ENCODE results near the gene KSR1. TPM values are rescaled to one million over a fixed set of nuclear protein-coding genes. Genes with fewer than 3 reads are reported as not detected.

Gene KSR1
- total RNA-seq, 6 experiments from 2014 or later, result 5.9 to 12.9 (median 8.7) TPM

DNA sequence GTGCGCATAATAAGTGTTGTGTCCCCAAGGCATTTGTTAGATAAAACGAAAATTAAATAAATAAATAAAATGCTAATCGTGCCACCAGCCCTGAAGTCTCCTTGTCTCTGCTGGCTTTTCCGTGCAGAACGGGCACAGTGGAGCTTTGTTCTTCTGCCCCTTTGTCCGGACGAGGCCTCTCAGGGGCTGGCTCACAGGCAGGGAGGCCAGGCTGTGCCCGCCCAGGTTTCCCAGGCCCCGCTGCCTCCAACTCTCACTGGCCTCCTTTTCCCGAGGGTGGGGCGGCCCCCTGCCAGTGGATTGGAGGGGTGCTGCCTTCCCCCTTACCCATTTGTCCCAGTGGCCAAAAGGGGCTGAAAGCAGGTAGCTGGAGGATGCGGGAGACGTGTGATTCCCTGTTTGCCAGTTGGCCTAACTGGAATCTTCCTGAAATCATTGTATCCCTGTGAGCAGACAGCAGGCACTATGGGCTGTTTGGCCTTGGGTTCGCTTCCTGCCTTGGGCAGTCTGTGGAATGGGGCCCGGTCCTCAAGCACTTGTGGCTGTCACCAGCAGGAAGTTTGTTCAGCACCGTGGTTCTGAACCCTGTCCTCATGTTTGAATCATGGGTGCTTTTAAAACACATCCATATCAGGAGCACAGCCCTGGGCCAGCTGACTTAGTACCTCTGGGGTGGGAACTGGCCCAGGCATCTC lies 64.4 kb downstream of the KSR1 start:
- intact Hi-C loops (cut with DNase I), result no loop called here
- TF ChIP-seq, protein P1, sequence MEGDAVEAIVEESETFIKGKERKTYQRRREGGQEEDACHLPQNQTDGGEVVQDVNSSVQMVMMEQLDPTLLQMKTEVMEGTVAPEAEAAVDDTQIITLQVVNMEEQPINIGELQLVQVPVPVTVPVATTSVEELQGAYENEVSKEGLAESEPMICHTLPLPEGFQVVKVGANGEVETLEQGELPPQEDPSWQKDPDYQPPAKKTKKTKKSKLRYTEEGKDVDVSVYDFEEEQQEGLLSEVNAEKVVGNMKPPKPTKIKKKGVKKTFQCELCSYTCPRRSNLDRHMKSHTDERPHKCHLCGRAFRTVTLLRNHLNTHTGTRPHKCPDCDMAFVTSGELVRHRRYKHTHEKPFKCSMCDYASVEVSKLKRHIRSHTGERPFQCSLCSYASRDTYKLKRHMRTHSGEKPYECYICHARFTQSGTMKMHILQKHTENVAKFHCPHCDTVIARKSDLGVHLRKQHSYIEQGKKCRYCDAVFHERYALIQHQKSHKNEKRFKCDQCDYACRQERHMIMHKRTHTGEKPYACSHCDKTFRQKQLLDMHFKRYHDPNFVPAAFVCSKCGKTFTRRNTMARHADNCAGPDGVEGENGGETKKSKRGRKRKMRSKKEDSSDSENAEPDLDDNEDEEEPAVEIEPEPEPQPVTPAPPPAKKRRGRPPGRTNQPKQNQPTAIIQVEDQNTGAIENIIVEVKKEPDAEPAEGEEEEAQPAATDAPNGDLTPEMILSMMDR (IDR thresholded peaks at IDR 0.05), result no peak
- no peak for TF ChIP-seq POLR2A (IDR thresholded peaks at IDR 0.05)
- Histone ChIP-seq H3K27me3 (no peaks in the 10 kb centered on the region), H3K4me3 (no peak overlapping the region), H3K9me3 (no peaks in the 10 kb centered on the region), H3K4me1 (no peaks in the 10 kb centered on the region), H3K36me3 (no peaks in the 10 kb centered on the region), H3K27ac (no peak overlapping the region)
- 80% methylated on average over 13 of the region's 16 CpGs for WGBS (ENCODE audit: insufficient coverage, low coverage, low lambda C conversion rate, missing lambda C conversion rate)
- DNase-seq (no peak), ATAC-seq (peak in 2 of 4 donors; percentile 13 to 38)

GRCh38 chr17:27521281-27522027 lies 65.2 kb downstream of the KSR1 start:
- H3K27me3 ChIP-seq, result no peaks in the 10 kb centered on the region
- H3K4me1 ChIP-seq, result peaks cover 0 to 3% (median under 1%) of the 10 kb centered on the region in 4 donors
- intact Hi-C loops (cut with DNase I), result no loop called here
- 86% methylated on average over 6 of the region's 7 CpGs for WGBS (ENCODE audit: insufficient coverage, low coverage, low lambda C conversion rate, missing lambda C conversion rate)
- H3K36me3 ChIP-seq, result no peaks in the 10 kb centered on the region
- no peak for DNase-seq
- H3K9me3 ChIP-seq, result no peaks in the 10 kb centered on the region
- no peak overlapping the region for H3K27ac ChIP-seq
- no peak for ATAC-seq
- no peak overlapping the region for H3K4me3 ChIP-seq
- TF ChIP-seq, protein P1 (IDR thresholded peaks at IDR 0.05), result no peak
- TF ChIP-seq POLR2A (IDR thresholded peaks at IDR 0.05), result no peak

GRCh38 chr17:27522028-27522635 lies 65.9 kb downstream of the KSR1 start:
- H3K4me3 ChIP-seq, result no peak overlapping the region
- 69% methylated on average over 6 of the region's 6 CpGs for WGBS (ENCODE audit: insufficient coverage, low coverage, low lambda C conversion rate, missing lambda C conversion rate)
- intact Hi-C loops (cut with DNase I), result no loop called here
- H3K9me3 ChIP-seq, result no peaks in the 10 kb centered on the region
- no peaks in the 10 kb centered on the region for H3K36me3 ChIP-seq
- peaks cover 0 to 8% (median 4%) of the 10 kb centered on the region in 4 donors for H3K4me1 ChIP-seq
- no peaks in the 10 kb centered on the region for H3K27me3 ChIP-seq
- no peak for DNase-seq
- no peak overlapping the region for H3K27ac ChIP-seq
- ATAC-seq, result no peak
- TF ChIP-seq, protein P1 (IDR thresholded peaks at IDR 0.05), result no peak
- no peak for TF ChIP-seq POLR2A (IDR thresholded peaks at IDR 0.05)

- no peak overlapping the region for H3K4me3 ChIP-seq
- TF ChIP-seq POLR2A (IDR thresholded peaks at IDR 0.05), result no peak
- TF ChIP-seq, protein P1 (IDR thresholded peaks at IDR 0.05), result no peak
- H3K9me3 ChIP-seq, result no peaks in the 10 kb centered on the region
- H3K36me3 ChIP-seq, result no peaks in the 10 kb centered on the region
- 80% methylated on average over 1 of the region's 1 CpG for WGBS (ENCODE audit: insufficient coverage, low coverage, low lambda C conversion rate, missing lambda C conversion rate)
- no peak for DNase-seq
- H3K27me3 ChIP-seq, result no peaks in the 10 kb centered on the region
- intact Hi-C loops (cut with DNase I), result no loop called here
- no peak overlapping the region for H3K27ac ChIP-seq
- peaks cover 0 to 8% (median 4%) of the 10 kb centered on the region in 4 donors for H3K4me1 ChIP-seq
- ATAC-seq, result no peak
Measured at GRCh38 chr17:27523712-27524111, 67.5 kb downstream of the KSR1 start.
